BLaER1 treated with 17β-estradiol and CSF1 and Interleukin-3, amounts not matched to agents 10 nM and 100 nM (cell line): Measurements from ENCODE around the gene RASD2.
A peak's percentile ranks its signal among the peaks of the same experiment; 100 is the strongest.

Experiments
- H3K27ac ChIP-seq, 11 experiments: shearing (Covaris generic); formaldehyde crosslinking; 2 replicates each; pipeline ENCODE4 v1.8.1; 2022
- H3K27me3 ChIP-seq, 11 experiments: shearing (Covaris generic); formaldehyde crosslinking; 2 replicates each; pipeline ENCODE4 v1.8.1; 2022
- H3K36me3 ChIP-seq, 11 experiments: shearing (Covaris generic); formaldehyde crosslinking; 2 replicates each; pipeline ENCODE4 v1.8.1; 2022
- H3K4me1 ChIP-seq, 10 experiments: shearing (Covaris generic); formaldehyde crosslinking; 2 replicates each; pipeline ENCODE4 v1.8.1; 2022
- H3K4me2 ChIP-seq, 11 experiments: shearing (Covaris generic); formaldehyde crosslinking; 2 replicates each; pipeline ENCODE4 v1.8.1; 2022
- H3K4me3 ChIP-seq, 10 experiments: shearing (Covaris generic); formaldehyde crosslinking; 2 replicates each; pipeline ENCODE4 v1.8.1; 2022
- H3K9ac ChIP-seq, 11 experiments: shearing (Covaris generic); formaldehyde crosslinking; 2 replicates each; pipeline ENCODE4 v1.8.1; 2022
- H3K9me3 ChIP-seq, 11 experiments: shearing (Covaris generic); formaldehyde crosslinking; replicated peaks in 1 of 11; 2 replicates each; pipeline ENCODE4 v1.8.1; 2022
- H4K20me1 ChIP-seq, 11 experiments: shearing (Covaris generic); formaldehyde crosslinking; 2 replicates each; pipeline ENCODE4 v1.8.1; 2022
- Cebpa-rat ChIP-seq, 11 experiments: shearing (Covaris generic); IDR thresholded peaks; 2 replicates each; pipeline ENCODE4 v1.8.1; 2022

Gene RASD2

GRCh38 chr22:35523167-35523947 lies 17.3 kb upstream of the RASD2 start:
- Histone ChIP-seq H3K27ac (no peak overlapping the region), H4K20me1 (peaks cover 0 to 10% (median 0%) of the 10 kb centered on the region in 11 experiments; a peak in 2 of 22 replicates), H3K9ac (no peak overlapping the region), H3K4me2 (peak overlapping the region in 8 of 11 experiments; percentile 18 to 43 (median 35); a peak in 14 of 22 replicates), H3K4me1 (peaks cover 26 to 75% (median 55%) of the 10 kb centered on the region in 10 experiments), H3K4me3 (no peak overlapping the region), H3K36me3 (no peaks in the 10 kb centered on the region), H3K9me3 (no peaks in the 10 kb centered on the region), H3K27me3 (no peaks in the 10 kb centered on the region)
- no peak for TF ChIP-seq Cebpa-rat (IDR thresholded peaks at IDR 0.05)

GRCh38 chr22:35524966-35525686 lies 15.5 kb upstream of the RASD2 start:
- peaks cover 3 to 13% (median 10%) of the 10 kb centered on the region in 11 experiments; a peak in 16 of 22 replicates for H3K9me3 ChIP-seq
- H4K20me1 ChIP-seq: peaks cover 0 to 10% (median 0%) of the 10 kb centered on the region in 11 experiments; a peak in 2 of 22 replicates
- no peaks in the 10 kb centered on the region for H3K27me3 ChIP-seq
- no peaks in the 10 kb centered on the region for H3K36me3 ChIP-seq
- peaks cover 28 to 93% (median 71%) of the 10 kb centered on the region in 10 experiments for H3K4me1 ChIP-seq
- peak overlapping the region in 1 of 11 experiments; percentile 77; a peak in 2 of 22 replicates for H3K9ac ChIP-seq
- H3K4me3 ChIP-seq: no peak overlapping the region
- peak overlapping the region in 9 of 11 experiments; percentile 84 to 93 (median 89); a peak in 15 of 22 replicates for H3K4me2 ChIP-seq
- no peak for TF ChIP-seq Cebpa-rat (IDR thresholded peaks at IDR 0.05)
- H3K27ac ChIP-seq: peak overlapping the region in 3 of 11 experiments; percentile 72 to 85 (median 80); a peak in 3 of 22 replicates

- no peak for TF ChIP-seq Cebpa-rat (IDR thresholded peaks at IDR 0.05)
- Histone ChIP-seq H3K4me3 (no peak overlapping the region), H3K4me2 (peak overlapping the region; percentile 76 to 93 (median 87))
Observed at GRCh38 chr22:35525687-35526332, 14.8 kb upstream of the RASD2 start.

GRCh38 chr22:35526333-35526979 lies 14.2 kb upstream of the RASD2 start:
- H3K4me1 ChIP-seq: peaks cover 28 to 99% (median 84%) of the 10 kb centered on the region in 10 experiments
- H3K36me3 ChIP-seq: no peaks in the 10 kb centered on the region
- H3K4me3 ChIP-seq: no peak overlapping the region
- peak overlapping the region in 4 of 11 experiments; percentile 65 to 85 (median 76); a peak in 8 of 22 replicates for H3K27ac ChIP-seq
- TF ChIP-seq Cebpa-rat (IDR thresholded peaks at IDR 0.05): no peak
- H3K27me3 ChIP-seq: no peaks in the 10 kb centered on the region
- H4K20me1 ChIP-seq: peaks cover 0 to 10% (median 0%) of the 10 kb centered on the region in 11 experiments; a peak in 2 of 22 replicates
- peak overlapping the region; percentile 76 to 93 (median 87) for H3K4me2 ChIP-seq
- H3K9me3 ChIP-seq: peaks cover 3 to 13% (median 10%) of the 10 kb centered on the region in 11 experiments; a peak in 16 of 22 replicates
- H3K9ac ChIP-seq: peak overlapping the region in 3 of 11 experiments; percentile 48 to 77 (median 74); a peak in 6 of 22 replicates

More at GRCh38 chr22:35525687-35526332, 14.8 kb upstream of the RASD2 start:
- Histone ChIP-seq H3K9ac (peak overlapping the region in 3 of 11 experiments; percentile 48 to 77 (median 74); a peak in 4 of 22 replicates), H4K20me1 (peaks cover 0 to 10% (median 0%) of the 10 kb centered on the region in 11 experiments; a peak in 2 of 22 replicates), H3K27ac (peak overlapping the region in 4 of 11 experiments; percentile 65 to 85 (median 76); a peak in 6 of 22 replicates), H3K9me3 (peaks cover 3 to 13% (median 10%) of the 10 kb centered on the region in 11 experiments; a peak in 16 of 22 replicates), H3K36me3 (no peaks in the 10 kb centered on the region), H3K4me1 (peaks cover 28 to 96% (median 78%) of the 10 kb centered on the region in 10 experiments), H3K27me3 (no peaks in the 10 kb centered on the region)

GRCh38 chr22:35528927-35529326 lies 11.7 kb upstream of the RASD2 start:
- no peak for TF ChIP-seq Cebpa-rat (IDR thresholded peaks at IDR 0.05)
- peak overlapping the region in 9 of 11 experiments; percentile 84 to 93 (median 89); a peak in 16 of 22 replicates for H3K4me2 ChIP-seq
- peaks cover 28 to 87% (median 73%) of the 10 kb centered on the region in 10 experiments for H3K4me1 ChIP-seq

GRCh38 chr22:35530700-35531099 lies 9.9 kb upstream of the RASD2 start:
- peak overlapping the region in 1 of 11 experiments; percentile 85; a peak in 1 of 22 replicates for H3K27ac ChIP-seq
- H3K4me2 ChIP-seq: peak overlapping the region; percentile 14 to 93 (median 36); a peak in 18 of 22 replicates
- H3K36me3 ChIP-seq: no peaks in the 10 kb centered on the region
- H3K9me3 ChIP-seq: peaks cover 3 to 13% (median 10%) of the 10 kb centered on the region in 11 experiments; a peak in 16 of 22 replicates
- no peak overlapping the region; a peak in 1 of 22 replicates for H3K9ac ChIP-seq
- no peak overlapping the region for H3K4me3 ChIP-seq
- no peak for TF ChIP-seq Cebpa-rat (IDR thresholded peaks at IDR 0.05)
- H3K4me1 ChIP-seq: peaks cover 27 to 72% (median 67%) of the 10 kb centered on the region in 10 experiments
- no peaks in the 10 kb centered on the region for H3K27me3 ChIP-seq
- H4K20me1 ChIP-seq: peaks cover 0 to 10% (median 0%) of the 10 kb centered on the region in 11 experiments; a peak in 2 of 22 replicates

More at GRCh38 chr22:35528927-35529326, 11.7 kb upstream of the RASD2 start:
- no peaks in the 10 kb centered on the region for H3K27me3 ChIP-seq
- H3K9ac ChIP-seq: peak overlapping the region in 1 of 11 experiments; percentile 75; a peak in 1 of 22 replicates
- H3K27ac ChIP-seq: peak overlapping the region in 4 of 11 experiments; percentile 71 to 85 (median 76); a peak in 6 of 22 replicates
- H3K36me3 ChIP-seq: no peaks in the 10 kb centered on the region
- no peak overlapping the region for H3K4me3 ChIP-seq
- H4K20me1 ChIP-seq: peaks cover 0 to 10% (median 0%) of the 10 kb centered on the region in 11 experiments; a peak in 2 of 22 replicates
- peaks cover 3 to 13% (median 10%) of the 10 kb centered on the region in 11 experiments; a peak in 16 of 22 replicates for H3K9me3 ChIP-seq

GRCh38 chr22:35531202-35531601 lies 9.4 kb upstream of the RASD2 start:
- Histone ChIP-seq H4K20me1 (peaks cover 0 to 10% (median 0%) of the 10 kb centered on the region in 11 experiments; a peak in 2 of 22 replicates), H3K36me3 (no peaks in the 10 kb centered on the region), H3K27me3 (no peaks in the 10 kb centered on the region), H3K9ac (no peak overlapping the region; a peak in 1 of 22 replicates), H3K4me2 (peak overlapping the region in 10 of 11 experiments; percentile 3 to 93 (median 40); a peak in 15 of 22 replicates), H3K27ac (peak overlapping the region in 1 of 11 experiments; percentile 85; a peak in 1 of 22 replicates), H3K4me3 (no peak overlapping the region), H3K9me3 (peaks cover 3 to 13% (median 10%) of the 10 kb centered on the region in 11 experiments; a peak in 16 of 22 replicates), H3K4me1 (peaks cover 27 to 72% (median 67%) of the 10 kb centered on the region in 10 experiments)
- no peak for TF ChIP-seq Cebpa-rat (IDR thresholded peaks at IDR 0.05)
